ENCODE measurements around the gene CELF4. TPM values are rescaled to one million over a fixed set of nuclear protein-coding genes. Genes with fewer than 3 reads are reported as not detected.

CELF4 gene
- total RNA-seq, 8 experiments from 2014 or later: 3.0 to 59.9 (median 38.7) TPM

- H3K4me1 ChIP-seq (replicated peaks in 1 of 2): peaks cover 61 to 69% of the 10 kb centered on the region in 2 donors
- H3K4me3 ChIP-seq: no peak overlapping the region
- H3K27ac ChIP-seq: no peak overlapping the region
- ATAC-seq (replicated peaks in 6 of 8): no peak
- 40 to 80% (median 54%) methylated on average over 1 to 8 of the region's 14 CpGs; no CpG with 5 or more reads in 2 of the 10 experiments for WGBS, 10 experiments
- in situ Hi-C loops (cut with MboI; ENCODE audit: low pct_unique_long_range_greater_than_20kb in 2 of 9, low sequenced_read_pairs in 9 of 9, unreplicated experiment in 9 of 9): no loop called here
These were observed 167.2 kb downstream of the CELF4 start for GRCh38 chr18:37398248-37398920.

- WGBS, 10 experiments: 20 to 60% (median 48%) methylated on average over 1 to 3 of the region's 6 CpGs; no CpG with 5 or more reads in 6 of the 10 experiments
- in situ Hi-C loops (cut with MboI; ENCODE audit: low pct_unique_long_range_greater_than_20kb in 2 of 9, low sequenced_read_pairs in 9 of 9, unreplicated experiment in 9 of 9): no loop called here
- no peak overlapping the region for H3K27ac ChIP-seq
- H3K4me1 ChIP-seq (replicated peaks in 1 of 2): peaks cover 61 to 69% of the 10 kb centered on the region in 2 donors
- no peak overlapping the region for H3K4me3 ChIP-seq
- ATAC-seq (replicated peaks in 6 of 8): no peak
These were observed 167.8 kb downstream of the CELF4 start for GRCh38 chr18:37397814-37398213.

- no peak overlapping the region for H3K27ac ChIP-seq
- H3K4me1 ChIP-seq (replicated peaks in 1 of 2): peaks cover 61 to 69% of the 10 kb centered on the region in 2 donors
- WGBS, 10 experiments: 60 to 92% (median 79%) methylated on average over 1 to 3 of the region's 5 CpGs; no CpG with 5 or more reads in 6 of the 10 experiments
- no peak overlapping the region for H3K4me3 ChIP-seq
- in situ Hi-C loops (cut with MboI; ENCODE audit: low pct_unique_long_range_greater_than_20kb in 2 of 9, low sequenced_read_pairs in 9 of 9, unreplicated experiment in 9 of 9): no loop called here
- no peak for ATAC-seq (replicated peaks in 6 of 8)
These were observed 168.5 kb downstream of the CELF4 start for GRCh38 chr18:37396971-37397720.

- peaks cover 63 to 65% of the 10 kb centered on the region in 2 donors for H3K4me1 ChIP-seq (replicated peaks in 1 of 2)
- H3K27ac ChIP-seq: peak overlapping the region; percentile 87 to 88
- ATAC-seq (replicated peaks in 6 of 8): no peak
- 79 to 100% (median 95%) methylated on average over 1 to 2 of the region's 4 CpGs; no CpG with 5 or more reads in 6 of the 10 experiments for WGBS, 10 experiments
- in situ Hi-C loops (cut with MboI; ENCODE audit: low pct_unique_long_range_greater_than_20kb in 2 of 9, low sequenced_read_pairs in 9 of 9, unreplicated experiment in 9 of 9): no loop called here
- no peak overlapping the region for H3K4me3 ChIP-seq
These were observed 170.0 kb downstream of the CELF4 start for GRCh38 chr18:37395631-37396030.

- no peak for ATAC-seq (replicated peaks in 6 of 8)
- H3K4me3 ChIP-seq: no peak overlapping the region
- H3K4me1 ChIP-seq (replicated peaks in 1 of 2): peaks cover 62 to 64% of the 10 kb centered on the region in 2 donors
- in situ Hi-C loops (cut with MboI; ENCODE audit: low pct_unique_long_range_greater_than_20kb in 2 of 9, low sequenced_read_pairs in 9 of 9, unreplicated experiment in 9 of 9): no loop called here
- 60 to 100% (median 80%) methylated on average over 1 to 5 of the region's 7 CpGs; no CpG with 5 or more reads in 3 of the 10 experiments for WGBS, 10 experiments
- H3K27ac ChIP-seq: peak overlapping the region; percentile 87 to 88
These were observed 170.5 kb downstream of the CELF4 start for GRCh38 chr18:37395138-37395537.

- Histone ChIP-seq H3K4me1 (replicated peaks in 1 of 2) (peaks cover 56 to 61% of the 10 kb centered on the region in 2 donors), H3K27ac (peak overlapping the region; percentile 87 to 88), H3K4me3 (peak overlapping the region in 3 of 5 donors; percentile 20 to 23 (median 20))
- no peak for ATAC-seq (replicated peaks in 6 of 8)
- WGBS, 10 experiments: no CpG with 5 or more reads among the region's 5 CpGs
- in situ Hi-C loops (cut with MboI; ENCODE audit: low pct_unique_long_range_greater_than_20kb in 2 of 9, low sequenced_read_pairs in 9 of 9, unreplicated experiment in 9 of 9): no loop called here
These were observed 171.0 kb downstream of the CELF4 start for GRCh38 chr18:37394610-37394965.

- peak; percentile 90 to 96 (median 92) for ATAC-seq (replicated peaks in 6 of 8)
- 0 to 2% (median 0%) methylated on average over 1 to 22 of the region's 59 CpGs; no CpG with 5 or more reads in 5 of the 10 experiments for WGBS, 10 experiments
- Histone ChIP-seq H3K4me1 (replicated peaks in 1 of 2) (peaks cover 54 to 58% of the 10 kb centered on the region in 2 donors), H3K4me3 (peak overlapping the region; percentile 10 to 23 (median 20)), H3K27ac (peak overlapping the region; percentile 87 to 88)
- in situ Hi-C loops (cut with MboI; ENCODE audit: low pct_unique_long_range_greater_than_20kb in 2 of 9, low sequenced_read_pairs in 9 of 9, unreplicated experiment in 9 of 9): no loop called here
These were observed 171.5 kb downstream of the CELF4 start for GRCh38 chr18:37393945-37394609.

GRCh38 chr18:37393221-37393827, 172.3 kb downstream of the CELF4 start:
- in situ Hi-C loops (cut with MboI; ENCODE audit: low pct_unique_long_range_greater_than_20kb in 2 of 9, low sequenced_read_pairs in 9 of 9, unreplicated experiment in 9 of 9): no loop called here
- no peak for ATAC-seq (replicated peaks in 6 of 8)
- Histone ChIP-seq H3K27ac (peak overlapping the region; percentile 21 to 88), H3K4me3 (peak overlapping the region in 3 of 5 donors; percentile 20 to 23 (median 20)), H3K4me1 (replicated peaks in 1 of 2) (peaks cover 54 to 58% of the 10 kb centered on the region in 2 donors)
- 8 to 48% (median 18%) methylated on average over 2 to 3 of the region's 6 CpGs; no CpG with 5 or more reads in 5 of the 10 experiments for WGBS, 10 experiments

GRCh38 chr18:37392648-37393047, 172.9 kb downstream of the CELF4 start:
- no peak overlapping the region for H3K4me3 ChIP-seq
- H3K4me1 ChIP-seq (replicated peaks in 1 of 2): peaks cover 54% of the 10 kb centered on the region in 2 donors
- no peak overlapping the region for H3K27ac ChIP-seq
- 80 to 100% (median 90%) methylated on average over 1 to 2 of the region's 3 CpGs; no CpG with 5 or more reads in 5 of the 10 experiments for WGBS, 10 experiments
- no peak for ATAC-seq (replicated peaks in 6 of 8)
- in situ Hi-C loops (cut with MboI; ENCODE audit: low pct_unique_long_range_greater_than_20kb in 2 of 9, low sequenced_read_pairs in 9 of 9, unreplicated experiment in 9 of 9): no loop called here

GRCh38 chr18:37391698-37392548, 173.7 kb downstream of the CELF4 start:
- no peak for ATAC-seq (replicated peaks in 6 of 8)
- in situ Hi-C loops (cut with MboI; ENCODE audit: low pct_unique_long_range_greater_than_20kb in 2 of 9, low sequenced_read_pairs in 9 of 9, unreplicated experiment in 9 of 9): no loop called here
- H3K4me1 ChIP-seq (replicated peaks in 1 of 2): peaks cover 48 to 54% of the 10 kb centered on the region in 2 donors
- WGBS, 10 experiments: 82 to 100% (median 90%) methylated on average over 2 to 12 of the region's 16 CpGs; no CpG with 5 or more reads in 3 of the 10 experiments
- H3K27ac ChIP-seq: no peak overlapping the region
- H3K4me3 ChIP-seq: no peak overlapping the region

- in situ Hi-C loops (cut with MboI; ENCODE audit: low pct_unique_long_range_greater_than_20kb in 2 of 9, low sequenced_read_pairs in 9 of 9, unreplicated experiment in 9 of 9): no loop called here
- WGBS, 10 experiments: 33 to 100% (median 100%) methylated on average over 1 to 3 of the region's 4 CpGs; no CpG with 5 or more reads in 5 of the 10 experiments
- Histone ChIP-seq H3K4me3 (no peak overlapping the region), H3K27ac (peak overlapping the region in 1 of 2 donors; percentile 21), H3K4me1 (replicated peaks in 1 of 2) (peaks cover 48 to 57% of the 10 kb centered on the region in 2 donors)
- no peak for ATAC-seq (replicated peaks in 6 of 8)
These were observed 174.4 kb downstream of the CELF4 start for GRCh38 chr18:37391156-37391555.

GRCh38 chr18:37390687-37391086, 174.9 kb downstream of the CELF4 start:
- no peak for ATAC-seq (replicated peaks in 6 of 8)
- WGBS, 10 experiments: 38 to 90% (median 83%) methylated on average over 2 to 4 of the region's 11 CpGs; no CpG with 5 or more reads in 6 of the 10 experiments
- Histone ChIP-seq H3K4me1 (replicated peaks in 1 of 2) (peaks cover 48 to 59% of the 10 kb centered on the region in 2 donors), H3K4me3 (no peak overlapping the region), H3K27ac (no peak overlapping the region)
- in situ Hi-C loops (cut with MboI; ENCODE audit: low pct_unique_long_range_greater_than_20kb in 2 of 9, low sequenced_read_pairs in 9 of 9, unreplicated experiment in 9 of 9): no loop called here
